ENCODE data around the gene FXYD7.

The FXYD7 gene

GRCh38 chr19:35143231-35143715, at the start of gene FXYD7:
Gene FXYD7 (plus strand): TSS chr19:35143255. CDS start chr19:35143334, 79 bp downstream.
- Histone ChIP-seq H4K20me1 (no peaks in the 10 kb centered on the region), H3K27ac (no peak within 1 kb of the TSS), H3K4me3 (peak within 1 kb of the TSS; percentile 65), H3K27me3 (peaks cover 11% of the 10 kb centered on the region; the same call in 1 of the 2 replicates), H3K9ac (peak within 1 kb of the TSS; percentile 66), H3K4me2 (peak within 1 kb of the TSS; percentile 98), H3K36me3 (no peaks in the 10 kb centered on the region), H3K9me3 (no peaks in the 10 kb centered on the region), H3K4me1 (peaks cover 73% of the 10 kb centered on the region)
- no peak for TF ChIP-seq Cebpa-rat (IDR thresholded peaks at IDR 0.05)

- no peak for TF ChIP-seq Cebpa-rat (IDR thresholded peaks at IDR 0.05)
- H4K20me1 ChIP-seq: no peaks in the 10 kb centered on the region
- no peak overlapping the region for H3K4me3 ChIP-seq
- H3K9me3 ChIP-seq: no peaks in the 10 kb centered on the region
- peaks cover 45% of the 10 kb centered on the region for H3K4me1 ChIP-seq
- H3K9ac ChIP-seq: no peak overlapping the region
- H3K27ac ChIP-seq: no peak overlapping the region
- H3K36me3 ChIP-seq: no peaks in the 10 kb centered on the region
- no peak overlapping the region for H3K4me2 ChIP-seq
- no peaks in the 10 kb centered on the region for H3K27me3 ChIP-seq
Observed at GRCh38 chr19:35093430-35093829, 49.6 kb upstream of the FXYD7 start.

- H3K9ac ChIP-seq: no peak overlapping the region
- no peaks in the 10 kb centered on the region for H3K36me3 ChIP-seq
- no peak for TF ChIP-seq Cebpa-rat (IDR thresholded peaks at IDR 0.05)
- H3K27me3 ChIP-seq: no peaks in the 10 kb centered on the region
- H4K20me1 ChIP-seq: no peaks in the 10 kb centered on the region
- H3K4me1 ChIP-seq: peaks cover 45% of the 10 kb centered on the region
- no peaks in the 10 kb centered on the region for H3K9me3 ChIP-seq
- H3K4me2 ChIP-seq: no peak overlapping the region
- no peak overlapping the region for H3K27ac ChIP-seq
- no peak overlapping the region for H3K4me3 ChIP-seq
Observed at GRCh38 chr19:35093941-35094647, 49.0 kb upstream of the FXYD7 start.

- H3K4me1 ChIP-seq: peaks cover 47% of the 10 kb centered on the region
- H3K36me3 ChIP-seq: no peaks in the 10 kb centered on the region
- H3K4me3 ChIP-seq: no peak overlapping the region
- H3K27me3 ChIP-seq: no peaks in the 10 kb centered on the region
- no peak overlapping the region for H3K27ac ChIP-seq
- no peak overlapping the region for H3K9ac ChIP-seq
- no peak for TF ChIP-seq Cebpa-rat (IDR thresholded peaks at IDR 0.05)
- no peaks in the 10 kb centered on the region for H4K20me1 ChIP-seq
- H3K4me2 ChIP-seq: no peak overlapping the region
- no peaks in the 10 kb centered on the region for H3K9me3 ChIP-seq
Observed at GRCh38 chr19:35094656-35095055, 48.4 kb upstream of the FXYD7 start.

- no peaks in the 10 kb centered on the region for H3K27me3 ChIP-seq
- H3K9me3 ChIP-seq: no peaks in the 10 kb centered on the region
- no peaks in the 10 kb centered on the region for H4K20me1 ChIP-seq
- H3K9ac ChIP-seq: no peak overlapping the region
- H3K4me3 ChIP-seq: no peak overlapping the region
- TF ChIP-seq Cebpa-rat (IDR thresholded peaks at IDR 0.05): no peak
- H3K4me1 ChIP-seq: peaks cover 39% of the 10 kb centered on the region
- no peak overlapping the region; the same call in 1 of the 2 replicates for H3K4me2 ChIP-seq
- no peak overlapping the region for H3K27ac ChIP-seq
- H3K36me3 ChIP-seq: no peaks in the 10 kb centered on the region
Observed at GRCh38 chr19:35095667-35096368, 47.2 kb upstream of the FXYD7 start.

- Histone ChIP-seq H3K4me2 (peak overlapping the region; percentile 52), H3K4me1 (peaks cover 31% of the 10 kb centered on the region), H4K20me1 (no peaks in the 10 kb centered on the region), H3K9ac (no peak overlapping the region), H3K9me3 (no peaks in the 10 kb centered on the region), H3K4me3 (no peak overlapping the region), H3K36me3 (no peaks in the 10 kb centered on the region), H3K27ac (no peak overlapping the region), H3K27me3 (no peaks in the 10 kb centered on the region)
- no peak for TF ChIP-seq Cebpa-rat (IDR thresholded peaks at IDR 0.05)
Observed at GRCh38 chr19:35098413-35099049, 44.5 kb upstream of the FXYD7 start.

- Histone ChIP-seq H3K27ac (no peak overlapping the region), H3K4me1 (peaks cover 36% of the 10 kb centered on the region), H3K9me3 (no peaks in the 10 kb centered on the region), H4K20me1 (no peaks in the 10 kb centered on the region), H3K4me2 (peak overlapping the region; percentile 52), H3K9ac (no peak overlapping the region), H3K4me3 (no peak overlapping the region), H3K27me3 (no peaks in the 10 kb centered on the region), H3K36me3 (no peaks in the 10 kb centered on the region)
- TF ChIP-seq Cebpa-rat (IDR thresholded peaks at IDR 0.05): no peak
Observed at GRCh38 chr19:35099155-35099896, 43.7 kb upstream of the FXYD7 start.

- H3K9ac ChIP-seq: no peak overlapping the region
- no peak for TF ChIP-seq Cebpa-rat (IDR thresholded peaks at IDR 0.05)
- H3K4me3 ChIP-seq: no peak overlapping the region
- peak overlapping the region; percentile 52 for H3K4me2 ChIP-seq
- H4K20me1 ChIP-seq: no peaks in the 10 kb centered on the region
- H3K36me3 ChIP-seq: no peaks in the 10 kb centered on the region
- no peak overlapping the region for H3K27ac ChIP-seq
- no peaks in the 10 kb centered on the region for H3K27me3 ChIP-seq
- H3K9me3 ChIP-seq: no peaks in the 10 kb centered on the region
- peaks cover 33% of the 10 kb centered on the region for H3K4me1 ChIP-seq
Observed at GRCh38 chr19:35099897-35100275, 43.2 kb upstream of the FXYD7 start.

Measured in BLaER1 (cell line).